Liver (tissue), 9 donors: ENCODE measurements around the gene PATJ. TPM values are rescaled to one million over a fixed set of nuclear protein-coding genes. Genes with fewer than 3 reads are reported as not detected.

Source experiments
- DNase-seq: peaks from one replicate; pipeline ENCODE4 v3.0.0-alpha.2; 2017; ENCODE audit warnings: low spot score
- H3K27ac ChIP-seq, 2 donors: one replicate each; pipeline ENCODE4 v1.7.0; 2013; ENCODE audit warnings: inconsistent platforms in 2 of 2, low read length in 2 of 2, control low read depth in 1 of 2, low read depth in 1 of 2, mild to moderate bottlenecking in 1 of 2
- H3K27me3 ChIP-seq, 4 donors: one replicate each; pipeline versions ENCODE4 v1.6.1 to v1.7.0; 2013; ENCODE audit warnings: low read length in 3 of 4, inconsistent platforms in 1 of 4, mild to moderate bottlenecking in 1 of 4, moderate library complexity in 1 of 4; ENCODE audit not compliant: control insufficient read depth in 4 of 4, insufficient read depth in 4 of 4
- H3K36me3 ChIP-seq, 4 donors: one replicate each; pipeline versions ENCODE4 v1.6.1 to v1.7.0; 2013; ENCODE audit warnings: low read length in 3 of 4, mild to moderate bottlenecking in 3 of 4, low read depth in 1 of 4, moderate library complexity in 1 of 4; ENCODE audit not compliant: control insufficient read depth in 4 of 4, insufficient read depth in 3 of 4
- H3K4me1 ChIP-seq, 4 donors: one replicate each; pipeline versions ENCODE4 v1.6.1 to v1.7.0; 2013; ENCODE audit warnings: low read length in 3 of 4, mild to moderate bottlenecking in 3 of 4, moderate library complexity in 1 of 4; ENCODE audit not compliant: control insufficient read depth in 4 of 4, insufficient read depth in 4 of 4
- H3K4me3 ChIP-seq, 3 donors: one replicate each; pipeline versions ENCODE4 v1.6.1 to v1.7.0; 2013; ENCODE audit warnings: low read length in 3 of 3, control low read depth in 1 of 3, low read depth in 1 of 3, mild to moderate bottlenecking in 1 of 3
- H3K9ac ChIP-seq, 2 donors: one replicate each; pipeline ENCODE4 v1.7.0; 2013; ENCODE audit warnings: low read length in 2 of 2, mild to moderate bottlenecking in 2 of 2, moderate library complexity in 2 of 2, control low read depth in 1 of 2, low read depth in 1 of 2
- H3K9me3 ChIP-seq, 4 donors: one replicate each; pipeline versions ENCODE4 v1.6.1 to v1.7.0; 2013; ENCODE audit warnings: low read length in 3 of 4; ENCODE audit not compliant: control insufficient read depth in 4 of 4
- ATF3 ChIP-seq: IDR thresholded peaks from 2 replicates; pipeline ENCODE4 v1.6.1; 2016; ENCODE audit warnings: antibody characterized with exemption
- EGR1 ChIP-seq, 2 donors: IDR thresholded peaks; 2 replicates each; pipeline ENCODE4 v1.6.1; 2016 to 2018; ENCODE audit warnings: antibody characterized with exemption in 2 of 2, low read depth in 2 of 2
- FOXA1 ChIP-seq: IDR thresholded peaks from 2 replicates; pipeline ENCODE4 v1.6.1; 2016; ENCODE audit warnings: antibody characterized with exemption
- FOXA2 ChIP-seq: IDR thresholded peaks from 2 replicates; pipeline ENCODE4 v1.6.1; 2016; ENCODE audit warnings: antibody characterized with exemption
- GABPA ChIP-seq, 2 donors: IDR thresholded peaks in 1 of 2; conservative IDR thresholded peaks in 1 of 2; 2 replicates each; pipeline ENCODE4 v1.6.1; 2016; ENCODE audit warnings: antibody characterized with exemption in 2 of 2, mild to moderate bottlenecking in 1 of 2, moderate library complexity in 1 of 2
- HNF4A ChIP-seq, 2 donors: conservative IDR thresholded peaks; 2 replicates each; pipeline ENCODE4 v1.6.1; 2016; ENCODE audit warnings: antibody characterized with exemption in 2 of 2, mild to moderate bottlenecking in 2 of 2
- HNF4G ChIP-seq: IDR thresholded peaks from 2 replicates; pipeline ENCODE4 v1.6.1; 2016; ENCODE audit warnings: antibody characterized with exemption
- JUND ChIP-seq, 2 donors: IDR thresholded peaks; 2 replicates each; pipeline ENCODE4 v1.6.1; 2016; ENCODE audit warnings: antibody characterized with exemption in 2 of 2
- MAX ChIP-seq: IDR thresholded peaks from 2 replicates; pipeline ENCODE4 v1.6.1; 2016; ENCODE audit warnings: antibody characterized with exemption
- NR2F2 ChIP-seq: IDR thresholded peaks from 2 replicates; pipeline ENCODE4 v1.6.1; 2016; ENCODE audit warnings: antibody characterized with exemption
- RAD21 ChIP-seq, 2 donors: IDR thresholded peaks; 2 replicates each; pipeline ENCODE4 v1.6.1; 2016; ENCODE audit warnings: antibody characterized with exemption in 2 of 2, mild to moderate bottlenecking in 2 of 2
- REST ChIP-seq: IDR thresholded peaks from 2 replicates; pipeline ENCODE4 v1.6.1; 2016; ENCODE audit warnings: antibody characterized with exemption, mild to moderate bottlenecking
- RXRA ChIP-seq, 2 donors: IDR thresholded peaks; 2 replicates each; pipeline ENCODE4 v1.6.1; 2017 to 2018; ENCODE audit warnings: antibody characterized with exemption in 2 of 2, mild to moderate bottlenecking in 1 of 2
- SP1 ChIP-seq: IDR thresholded peaks from 2 replicates; pipeline ENCODE4 v1.6.1; 2018; ENCODE audit warnings: antibody characterized with exemption, mild to moderate bottlenecking
- TAF1 ChIP-seq: conservative IDR thresholded peaks from 2 replicates; pipeline ENCODE4 v1.6.1; 2016; ENCODE audit warnings: antibody characterized with exemption, mild to moderate bottlenecking
- YY1 ChIP-seq: IDR thresholded peaks from 2 replicates; pipeline ENCODE4 v1.6.1; 2016; ENCODE audit warnings: antibody characterized with exemption, mild to moderate bottlenecking
- ZBTB33 ChIP-seq: IDR thresholded peaks from 2 replicates; pipeline ENCODE4 v1.6.1; 2016; ENCODE audit warnings: antibody characterized with exemption
- WGBS: extraction: QIAGEN DNeasy Blood & Tissue Kit; methylation state at CpG from one replicate; pipeline ENCODE4 v1.1.7; 2013; 5-methylcytosine and 5-hydroxymethylcytosine counted together
- polyA plus RNA-seq, 2 donors: library from polyadenylated mRNA; stranded (reverse) in 1 of 2; unstranded in 1 of 2; fragments of 200-250 nt in 1 of 2; fragments of >200 nt in 1 of 2; fragmentation: Nextera tagmentation in 1 of 2; extraction: Ambion mirVana in 1 of 2; gene quantifications; one replicate each; pipeline versions ENCODE4 v1.2.1 to v1.2.3, GENCODE V29; 2013 to 2015
- total RNA-seq, 2 donors: library from RNA; depleted of rRNA; stranded (reverse); fragments of >200 nt; gene quantifications; one replicate each; pipeline ENCODE4 v1.2.3, GENCODE V29; 2014
- TF ChIP-seq, protein P1 (sequence below): fragments of 150-350 bp; IDR thresholded peaks from 2 replicates; pipeline ENCODE4 v1.5.1; 2017; ENCODE audit warnings: improper control_type of control experiment, low read depth, low read length; ENCODE audit not compliant: missing input control
- donor health status: healthy.
- donor health status: healthy.
- donor health status: healthy.
- donor health status: healthy.
- donor health status: healthy.

The PATJ gene
- total and polyA plus RNA-seq, 4 donors = 5.7 to 29.8 (median 9.0) TPM

DNA sequence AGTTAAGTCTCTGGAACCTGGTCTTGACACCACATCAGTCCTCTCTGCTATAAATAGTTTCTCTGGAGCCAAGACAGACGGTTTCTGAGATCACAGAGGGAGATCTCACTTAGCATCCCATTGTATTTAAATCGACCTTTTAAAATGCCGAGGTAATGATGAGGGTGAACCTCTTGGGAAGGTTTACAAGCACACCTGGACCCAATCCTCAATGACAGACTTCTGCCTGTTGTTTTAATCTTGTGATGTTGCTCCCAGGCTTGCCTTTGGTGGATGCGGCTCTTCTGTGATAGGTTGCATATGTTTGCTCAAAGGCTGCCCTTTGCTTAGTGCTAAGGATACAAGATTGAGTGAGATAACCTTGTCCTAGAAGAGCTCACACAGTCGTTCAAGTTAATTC lies 347.7 kb downstream of the PATJ start:
- TF ChIP-seq GABPA (IDR thresholded peaks at IDR 0.05 in 1 of 2, conservative IDR thresholded peaks at IDR 0.05 in 1 of 2) = no peak
- TF ChIP-seq, protein P1, sequence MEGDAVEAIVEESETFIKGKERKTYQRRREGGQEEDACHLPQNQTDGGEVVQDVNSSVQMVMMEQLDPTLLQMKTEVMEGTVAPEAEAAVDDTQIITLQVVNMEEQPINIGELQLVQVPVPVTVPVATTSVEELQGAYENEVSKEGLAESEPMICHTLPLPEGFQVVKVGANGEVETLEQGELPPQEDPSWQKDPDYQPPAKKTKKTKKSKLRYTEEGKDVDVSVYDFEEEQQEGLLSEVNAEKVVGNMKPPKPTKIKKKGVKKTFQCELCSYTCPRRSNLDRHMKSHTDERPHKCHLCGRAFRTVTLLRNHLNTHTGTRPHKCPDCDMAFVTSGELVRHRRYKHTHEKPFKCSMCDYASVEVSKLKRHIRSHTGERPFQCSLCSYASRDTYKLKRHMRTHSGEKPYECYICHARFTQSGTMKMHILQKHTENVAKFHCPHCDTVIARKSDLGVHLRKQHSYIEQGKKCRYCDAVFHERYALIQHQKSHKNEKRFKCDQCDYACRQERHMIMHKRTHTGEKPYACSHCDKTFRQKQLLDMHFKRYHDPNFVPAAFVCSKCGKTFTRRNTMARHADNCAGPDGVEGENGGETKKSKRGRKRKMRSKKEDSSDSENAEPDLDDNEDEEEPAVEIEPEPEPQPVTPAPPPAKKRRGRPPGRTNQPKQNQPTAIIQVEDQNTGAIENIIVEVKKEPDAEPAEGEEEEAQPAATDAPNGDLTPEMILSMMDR = no peak
- no peak for TF ChIP-seq SP1
- no peak for TF ChIP-seq RXRA (IDR thresholded peaks at IDR 0.05)
- TF ChIP-seq ATF3 = no peak
- no peak overlapping the region for H3K9ac ChIP-seq
- no peaks in the 10 kb centered on the region for H3K9me3 ChIP-seq
- H3K27ac ChIP-seq = no peak overlapping the region
- no peak overlapping the region for H3K4me3 ChIP-seq
- no peak for DNase-seq
- 65% methylated on average over 5 of the region's 5 CpGs for WGBS
- peaks cover 0 to 3% (median 0%) of the 10 kb centered on the region in 4 donors for H3K36me3 ChIP-seq
- H3K27me3 ChIP-seq = no peaks in the 10 kb centered on the region
- H3K4me1 ChIP-seq = peaks cover 0 to 12% (median 4%) of the 10 kb centered on the region in 4 donors

DNA sequence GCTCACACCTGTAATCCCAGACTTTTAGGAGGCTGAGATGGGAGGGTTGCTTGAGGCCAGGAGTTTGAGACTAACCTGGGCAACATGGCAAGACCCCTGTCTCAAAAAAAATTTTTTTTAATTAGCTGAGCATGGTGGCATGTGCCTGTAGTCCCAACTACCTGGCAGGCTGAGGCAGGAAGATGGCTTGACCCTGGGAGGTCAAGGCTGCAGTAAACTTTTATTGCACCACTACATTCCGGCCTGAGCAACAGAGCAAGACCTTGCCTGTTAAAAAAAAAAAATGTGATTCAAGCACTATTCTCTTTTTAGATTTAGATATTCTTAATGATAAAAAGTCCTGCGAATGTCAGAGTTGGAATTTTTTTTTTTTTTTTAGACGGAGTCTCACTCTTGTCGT lies 349.8 kb downstream of the PATJ start:
- DNase-seq = no peak
- H3K4me1 ChIP-seq = peaks cover 0 to 12% (median 4%) of the 10 kb centered on the region in 4 donors
- H3K9me3 ChIP-seq = no peaks in the 10 kb centered on the region
- H3K27ac ChIP-seq = no peak overlapping the region
- H3K27me3 ChIP-seq = no peaks in the 10 kb centered on the region
- TF ChIP-seq RAD21 (IDR thresholded peaks at IDR 0.05) (no peak), JUND (IDR thresholded peaks at IDR 0.05) (no peak), FOXA2 (no peak), SP1 (no peak), EGR1 (IDR thresholded peaks at IDR 0.05; ENCODE audit: low read depth in 2 of 2) (no peak), NR2F2 (no peak), RXRA (IDR thresholded peaks at IDR 0.05) (no peak), ZBTB33 (no peak), GABPA (IDR thresholded peaks at IDR 0.05 in 1 of 2, conservative IDR thresholded peaks at IDR 0.05 in 1 of 2) (no peak), HNF4A (conservative IDR thresholded peaks at IDR 0.05) (no peak), TAF1 (no peak), REST (no peak), MAX (no peak), FOXA1 (no peak), YY1 (no peak), HNF4G (no peak), ATF3 (no peak)
- TF ChIP-seq, protein P1 = no peak
- WGBS = 87% methylated on average over 4 of the region's 4 CpGs
- no peak overlapping the region for H3K9ac ChIP-seq
- no peak overlapping the region for H3K4me3 ChIP-seq
- H3K36me3 ChIP-seq = no peaks in the 10 kb centered on the region
